ENCODE results near the gene SMTNL2.
"Not testable (repeated sequence)": the region's sequence is repeated elsewhere in the genome, so short reads cannot be mapped to it uniquely, and the experiment has no call there.

DNA sequence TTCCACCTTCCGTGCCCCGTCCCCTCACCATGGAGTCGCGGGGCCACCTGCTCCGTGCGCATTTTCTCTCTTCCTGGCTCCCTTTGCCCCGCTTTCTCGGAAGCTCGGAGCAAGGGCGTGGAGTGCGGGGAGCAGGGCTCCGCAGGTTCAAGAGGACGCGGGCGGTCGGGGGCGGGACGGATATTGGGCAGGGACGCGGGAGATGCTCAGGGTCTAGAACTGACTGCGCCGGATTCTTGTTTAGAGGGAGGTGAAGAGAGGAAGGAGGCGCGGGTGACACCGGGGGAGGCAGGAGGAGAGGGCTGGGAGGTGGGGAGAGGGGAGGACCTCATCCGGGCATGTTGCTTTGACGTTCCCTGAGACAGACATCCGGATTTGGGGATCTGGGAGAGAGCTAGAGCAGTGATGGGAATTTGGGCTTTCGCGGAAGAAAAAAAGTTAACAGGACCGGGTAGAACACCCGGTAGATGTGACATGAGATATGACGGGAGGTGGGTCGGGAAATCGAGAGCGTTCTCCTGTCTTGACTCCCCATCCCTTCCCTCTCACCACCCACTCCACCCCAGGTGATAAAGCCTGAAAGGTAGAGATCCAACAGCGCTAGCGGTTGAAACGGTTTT lies 56.4 kb downstream of the SMTNL2 start:
- TF ChIP-seq, protein P1, sequence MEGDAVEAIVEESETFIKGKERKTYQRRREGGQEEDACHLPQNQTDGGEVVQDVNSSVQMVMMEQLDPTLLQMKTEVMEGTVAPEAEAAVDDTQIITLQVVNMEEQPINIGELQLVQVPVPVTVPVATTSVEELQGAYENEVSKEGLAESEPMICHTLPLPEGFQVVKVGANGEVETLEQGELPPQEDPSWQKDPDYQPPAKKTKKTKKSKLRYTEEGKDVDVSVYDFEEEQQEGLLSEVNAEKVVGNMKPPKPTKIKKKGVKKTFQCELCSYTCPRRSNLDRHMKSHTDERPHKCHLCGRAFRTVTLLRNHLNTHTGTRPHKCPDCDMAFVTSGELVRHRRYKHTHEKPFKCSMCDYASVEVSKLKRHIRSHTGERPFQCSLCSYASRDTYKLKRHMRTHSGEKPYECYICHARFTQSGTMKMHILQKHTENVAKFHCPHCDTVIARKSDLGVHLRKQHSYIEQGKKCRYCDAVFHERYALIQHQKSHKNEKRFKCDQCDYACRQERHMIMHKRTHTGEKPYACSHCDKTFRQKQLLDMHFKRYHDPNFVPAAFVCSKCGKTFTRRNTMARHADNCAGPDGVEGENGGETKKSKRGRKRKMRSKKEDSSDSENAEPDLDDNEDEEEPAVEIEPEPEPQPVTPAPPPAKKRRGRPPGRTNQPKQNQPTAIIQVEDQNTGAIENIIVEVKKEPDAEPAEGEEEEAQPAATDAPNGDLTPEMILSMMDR (IDR thresholded peaks at IDR 0.05) = not testable (repeated sequence)
- TF ChIP-seq POLR2A (IDR thresholded peaks at IDR 0.05) = not testable (repeated sequence)
